Suprapubic skin (tissue), 4 donors: ENCODE results near the gene TELO2. TPM values are rescaled to one million over a fixed set of nuclear protein-coding genes. Genes with fewer than 3 reads are reported as not detected.

Experiments
- DNase-seq, 2 donors: peaks; one replicate each; pipeline ENCODE4 v3.0.0-alpha.2; 2019; ENCODE audit warnings: low spot score in 2 of 2
- H3K27ac ChIP-seq: fragments of 200-600 bp; sonication (generic); one replicate; pipeline ENCODE4 v1.5.1; 2019
- H3K27me3 ChIP-seq: fragments of 200-600 bp; sonication (generic); one replicate; pipeline ENCODE4 v1.5.1; 2019
- H3K36me3 ChIP-seq: fragments of 200-600 bp; sonication (generic); one replicate; pipeline ENCODE4 v1.5.1; 2019
- H3K4me1 ChIP-seq: fragments of 200-600 bp; sonication (generic); one replicate; pipeline ENCODE4 v1.5.1; 2019
- H3K4me3 ChIP-seq: fragments of 200-600 bp; sonication (generic); one replicate; pipeline ENCODE4 v1.5.1; 2019; ENCODE audit warnings: mild to moderate bottlenecking
- H3K9me3 ChIP-seq: fragments of 200-600 bp; sonication (generic); one replicate; pipeline ENCODE4 v1.5.1; 2019
- CTCF ChIP-seq, 2 donors: fragments of 200-600 bp in 1 of 2; fragments of 450-650 bp in 1 of 2; sonication (generic) in 1 of 2; IDR thresholded peaks; one replicate each; pipeline ENCODE4 v1.5.1; 2016 to 2019; ENCODE audit warnings: antibody characterized with exemption in 2 of 2, mild to moderate bottlenecking in 1 of 2, moderate library complexity in 1 of 2
- EP300 ChIP-seq: sonication (generic); formaldehyde crosslinking; IDR thresholded peaks from one replicate; pipeline ENCODE4 v1.6.1; 2017; ENCODE audit warnings: antibody characterized with exemption
- POLR2A ChIP-seq, 2 donors: fragments of 450-650 bp; IDR thresholded peaks; one replicate each; pipeline ENCODE4 v1.6.1; 2017; ENCODE audit warnings: antibody characterized with exemption in 2 of 2, mild to moderate bottlenecking in 2 of 2, moderate library complexity in 2 of 2
- POLR2AphosphoS5 ChIP-seq, 3 donors: sonication (generic); formaldehyde crosslinking; IDR thresholded peaks; one replicate each; pipeline ENCODE4 v1.6.1; 2017; ENCODE audit warnings: antibody characterized with exemption in 3 of 3
- WGBS: methylation state at CpG from one replicate; pipeline ENCODE4 v1.1.5; 2018; 5-methylcytosine and 5-hydroxymethylcytosine counted together
- total RNA-seq, 4 donors: library from RNA; depleted of rRNA; stranded (reverse); fragments of >200 nt; gene quantifications; one replicate each; pipeline ENCODE4 v1.1.0, GENCODE V29; 2016

The TELO2 gene
- total RNA-seq, 4 donors from 2014 or later: 28.1 to 86.1 (median 35.2) TPM

- no peak overlapping the region for H3K27ac ChIP-seq
- no peaks in the 10 kb centered on the region for H3K27me3 ChIP-seq
- 83% methylated on average over 4 of the region's 8 CpGs for WGBS
- H3K4me1 ChIP-seq: peaks cover 50% of the 10 kb centered on the region
- H3K9me3 ChIP-seq: no peaks in the 10 kb centered on the region
- peaks cover 43% of the 10 kb centered on the region for H3K36me3 ChIP-seq
- H3K4me3 ChIP-seq: no peak overlapping the region
- TF ChIP-seq POLR2AphosphoS5 (IDR thresholded peaks at IDR 0.05) (no peak), POLR2A (IDR thresholded peaks at IDR 0.05) (no peak), CTCF (IDR thresholded peaks at IDR 0.05) (no peak), EP300 (no peak)
- no peak for DNase-seq
Measured at GRCh38 chr16:1540556-1540855, 47.3 kb downstream of the TELO2 start.

- TF ChIP-seq CTCF (IDR thresholded peaks at IDR 0.05) (no peak), POLR2A (IDR thresholded peaks at IDR 0.05) (no peak), POLR2AphosphoS5 (IDR thresholded peaks at IDR 0.05) (no peak)
- Histone ChIP-seq H3K4me1 (peaks cover 50% of the 10 kb centered on the region), H3K4me3 (no peak overlapping the region), H3K9me3 (no peaks in the 10 kb centered on the region), H3K27me3 (no peaks in the 10 kb centered on the region), H3K36me3 (peaks cover 37% of the 10 kb centered on the region), H3K27ac (no peak overlapping the region)
- no peak for DNase-seq
- 91% methylated on average over 22 of the region's 41 CpGs for WGBS
Measured at GRCh38 chr16:1541293-1542165, 48.4 kb downstream of the TELO2 start.

- Histone ChIP-seq H3K4me1 (peaks cover 55% of the 10 kb centered on the region), H3K27ac (no peak overlapping the region), H3K4me3 (no peak overlapping the region), H3K9me3 (no peaks in the 10 kb centered on the region), H3K36me3 (peaks cover 37% of the 10 kb centered on the region), H3K27me3 (no peaks in the 10 kb centered on the region)
- 80% methylated on average over 2 of the region's 2 CpGs for WGBS
- TF ChIP-seq CTCF (IDR thresholded peaks at IDR 0.05): no peak
- no peak for TF ChIP-seq EP300
- TF ChIP-seq POLR2AphosphoS5 (IDR thresholded peaks at IDR 0.05): no peak
- no peak for TF ChIP-seq POLR2A (IDR thresholded peaks at IDR 0.05)
- no peak for DNase-seq
Measured at GRCh38 chr16:1542166-1542500, 49.0 kb downstream of the TELO2 start.

- Histone ChIP-seq H3K4me3 (no peak overlapping the region), H3K4me1 (peaks cover 52% of the 10 kb centered on the region), H3K36me3 (peaks cover 37% of the 10 kb centered on the region), H3K27me3 (no peaks in the 10 kb centered on the region), H3K27ac (no peak overlapping the region), H3K9me3 (no peaks in the 10 kb centered on the region)
- no peak for DNase-seq
- WGBS: 93% methylated on average over 7 of the region's 18 CpGs
- TF ChIP-seq POLR2AphosphoS5 (IDR thresholded peaks at IDR 0.05) (no peak), EP300 (no peak), CTCF (IDR thresholded peaks at IDR 0.05) (no peak), POLR2A (IDR thresholded peaks at IDR 0.05) (no peak)
Measured at GRCh38 chr16:1542533-1542932, 49.4 kb downstream of the TELO2 start.

GRCh38 chr16:1543085-1543896 is 50.1 kb downstream of the TELO2 start:
- DNase-seq: no peak
- Histone ChIP-seq H3K4me3 (no peak overlapping the region), H3K27me3 (no peaks in the 10 kb centered on the region), H3K27ac (peak overlapping the region; percentile 68), H3K9me3 (no peaks in the 10 kb centered on the region), H3K4me1 (peaks cover 56% of the 10 kb centered on the region), H3K36me3 (peaks cover 34% of the 10 kb centered on the region)
- TF ChIP-seq POLR2A (IDR thresholded peaks at IDR 0.05) (no peak), EP300 (no peak)
- 24% methylated on average over 21 of the region's 30 CpGs for WGBS
